D341Med (cell line): Measurements from ENCODE around the gene TRPM2.
A peak's percentile ranks its signal among the peaks of the same experiment; 100 is the strongest.
"Not testable (repeated sequence)": the region's sequence is repeated elsewhere in the genome, so short reads cannot be mapped to it uniquely, and the experiment has no call there.

Experiments used
- DNase-seq: peaks from one replicate; pipeline ENCODE4 v3.0.0; 2012; ENCODE audit warnings: low spot score

Gene TRPM2

DNA sequence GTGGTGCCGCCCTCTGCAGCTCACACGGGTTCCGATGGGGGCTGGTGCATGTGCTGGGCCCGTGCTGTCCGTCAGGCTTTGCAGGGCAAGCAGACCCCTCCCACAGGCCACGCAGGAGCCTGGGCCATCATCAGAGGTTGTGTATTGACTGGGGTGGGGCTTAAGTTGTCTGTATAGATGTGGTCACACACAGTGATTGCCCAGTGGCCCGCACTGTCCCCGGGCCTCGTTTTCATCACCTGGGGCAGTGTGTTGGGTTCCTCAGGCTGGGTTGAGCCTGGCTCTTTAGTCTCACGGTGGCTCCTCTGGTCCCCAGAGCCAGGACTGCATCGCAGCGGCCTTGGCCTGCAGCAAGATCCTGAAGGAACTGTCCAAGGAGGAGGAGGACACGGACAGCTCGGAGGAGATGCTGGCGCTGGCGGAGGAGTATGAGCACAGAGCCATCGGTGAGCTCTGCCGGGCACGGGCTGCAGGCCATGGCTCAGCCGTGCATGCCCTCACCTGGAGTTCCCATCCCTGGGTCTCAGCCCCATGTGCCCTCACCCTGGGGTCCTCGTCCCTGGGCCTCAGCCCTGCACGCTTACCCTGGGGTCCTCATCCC is 44.1 kb downstream of the TRPM2 start:
- DNase-seq = peak; percentile 25

DNA sequence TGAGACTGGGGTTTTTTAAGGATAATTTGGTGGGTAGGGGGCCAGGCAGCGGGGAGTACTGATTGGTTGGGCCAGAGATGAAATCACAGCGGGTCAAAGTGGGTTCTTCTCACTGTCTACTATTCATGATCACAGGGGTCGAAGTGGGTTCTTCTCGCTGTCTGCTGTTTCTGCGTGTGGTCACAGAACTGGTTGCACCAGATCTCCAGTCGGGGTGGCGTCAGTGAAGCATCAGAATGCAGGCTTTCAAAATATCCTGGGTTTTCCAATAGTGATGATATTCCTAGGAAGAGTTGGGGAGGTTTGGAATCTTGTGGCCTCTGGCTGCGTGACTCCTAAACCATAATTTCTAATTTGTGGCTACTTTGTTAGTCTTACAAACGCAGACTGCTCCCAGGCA is 45.1 kb downstream of the TRPM2 start:
- no peak for DNase-seq

DNA sequence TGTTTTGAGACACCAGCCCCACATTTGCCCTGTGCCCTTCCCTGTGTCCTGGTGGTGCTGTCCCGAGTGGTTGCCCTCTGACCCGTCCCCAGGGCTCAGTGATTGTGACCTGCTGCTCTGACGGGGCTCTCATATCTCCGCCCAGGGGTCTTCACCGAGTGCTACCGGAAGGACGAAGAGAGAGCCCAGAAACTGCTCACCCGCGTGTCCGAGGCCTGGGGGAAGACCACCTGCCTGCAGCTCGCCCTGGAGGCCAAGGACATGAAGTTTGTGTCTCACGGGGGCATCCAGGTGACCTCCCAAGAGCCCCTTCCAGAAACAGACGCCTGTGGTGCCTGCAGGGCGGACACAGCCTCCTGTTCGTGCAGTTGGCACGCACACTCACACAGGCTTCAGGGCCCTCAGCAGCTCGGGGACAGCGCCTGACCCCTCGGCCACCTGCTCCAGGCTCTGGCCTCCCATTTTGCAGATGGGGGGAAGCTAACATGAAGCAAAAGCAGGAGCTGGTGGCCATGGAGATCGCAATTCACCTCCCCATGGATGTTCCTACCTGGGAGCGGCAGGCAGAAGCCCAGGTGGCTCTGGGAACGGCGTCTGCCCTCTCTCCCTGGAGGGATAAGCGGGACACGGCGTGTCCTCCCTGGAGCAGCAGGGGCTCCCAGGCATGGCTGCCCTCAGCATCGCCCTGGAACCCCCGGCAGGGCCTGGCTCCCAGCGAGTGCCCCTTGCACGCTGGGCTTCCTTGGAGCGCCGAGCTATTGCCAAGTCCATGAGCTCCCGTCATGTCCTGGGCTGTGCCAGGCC is 45.9 kb downstream of the TRPM2 start:
- peak; percentile 24 for DNase-seq

DNA sequence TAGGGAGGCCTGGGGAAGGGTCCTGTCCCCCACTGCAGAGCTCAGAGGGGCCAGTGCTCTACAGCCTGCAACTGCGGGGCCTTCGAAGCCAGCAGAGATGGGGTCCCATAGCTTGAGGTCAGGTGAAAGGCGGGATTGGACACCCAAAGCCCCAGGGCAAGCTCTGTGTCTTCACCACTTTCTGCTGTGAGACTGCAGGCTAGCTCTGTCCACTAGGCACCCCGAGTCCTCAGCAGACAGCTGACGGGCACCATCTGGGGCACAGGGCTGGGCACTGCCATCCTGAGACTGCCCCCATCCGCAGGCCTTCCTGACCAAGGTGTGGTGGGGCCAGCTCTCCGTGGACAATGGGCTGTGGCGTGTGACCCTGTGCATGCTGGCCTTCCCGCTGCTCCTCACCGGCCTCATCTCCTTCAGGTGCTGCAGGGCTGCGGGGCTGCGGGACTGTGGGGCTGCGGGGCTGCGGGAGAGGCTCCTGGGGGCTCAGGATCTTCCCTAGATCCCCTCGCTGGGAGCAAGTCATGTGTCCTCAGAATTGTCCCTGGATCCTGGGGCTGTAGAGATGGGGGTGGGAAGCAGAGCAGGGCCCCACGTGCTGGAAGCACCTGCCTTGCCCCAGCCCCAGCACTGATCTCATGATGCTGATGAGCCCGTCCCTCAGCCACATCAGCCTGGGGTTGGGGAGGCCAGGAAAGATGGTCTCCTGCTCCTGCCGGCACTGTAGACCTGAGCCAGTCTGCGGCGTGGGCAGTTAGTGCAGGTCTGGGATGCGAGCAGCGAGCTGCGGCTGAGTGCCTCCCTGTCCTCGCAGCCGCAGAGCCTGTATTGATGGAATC is 46.8 kb downstream of the TRPM2 start:
- DNase-seq = peak; percentile 26

DNA sequence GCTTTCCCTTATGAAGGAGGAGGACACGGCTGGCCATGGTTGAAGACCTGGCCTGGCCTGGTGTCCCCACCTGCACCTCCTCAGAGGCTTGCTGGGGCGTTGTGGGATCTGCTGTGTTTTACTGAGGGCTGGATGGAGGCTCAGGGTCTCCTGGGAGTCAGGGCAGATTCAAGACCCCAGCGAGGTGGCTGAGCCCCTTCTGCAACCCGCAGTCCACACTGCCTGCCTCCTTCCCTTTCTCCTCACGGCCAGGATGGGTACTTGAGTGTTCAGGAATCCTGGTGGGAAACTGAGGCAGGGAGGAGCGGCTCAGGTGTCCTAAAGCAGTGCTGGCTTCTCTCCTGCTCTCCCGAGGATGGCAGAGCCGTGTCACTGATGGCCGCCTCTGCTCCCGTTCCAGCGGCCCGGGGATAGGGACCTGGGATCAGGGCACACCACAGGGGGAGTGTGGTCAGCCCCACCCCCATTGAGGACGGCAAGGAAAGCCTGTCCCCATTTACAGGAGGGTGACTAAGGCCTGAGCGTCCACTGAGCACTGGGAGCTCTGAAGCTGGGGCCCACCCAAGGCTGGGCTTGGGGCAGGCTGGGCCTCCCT is 47.5 kb downstream of the TRPM2 start:
- DNase-seq = no peak

DNA sequence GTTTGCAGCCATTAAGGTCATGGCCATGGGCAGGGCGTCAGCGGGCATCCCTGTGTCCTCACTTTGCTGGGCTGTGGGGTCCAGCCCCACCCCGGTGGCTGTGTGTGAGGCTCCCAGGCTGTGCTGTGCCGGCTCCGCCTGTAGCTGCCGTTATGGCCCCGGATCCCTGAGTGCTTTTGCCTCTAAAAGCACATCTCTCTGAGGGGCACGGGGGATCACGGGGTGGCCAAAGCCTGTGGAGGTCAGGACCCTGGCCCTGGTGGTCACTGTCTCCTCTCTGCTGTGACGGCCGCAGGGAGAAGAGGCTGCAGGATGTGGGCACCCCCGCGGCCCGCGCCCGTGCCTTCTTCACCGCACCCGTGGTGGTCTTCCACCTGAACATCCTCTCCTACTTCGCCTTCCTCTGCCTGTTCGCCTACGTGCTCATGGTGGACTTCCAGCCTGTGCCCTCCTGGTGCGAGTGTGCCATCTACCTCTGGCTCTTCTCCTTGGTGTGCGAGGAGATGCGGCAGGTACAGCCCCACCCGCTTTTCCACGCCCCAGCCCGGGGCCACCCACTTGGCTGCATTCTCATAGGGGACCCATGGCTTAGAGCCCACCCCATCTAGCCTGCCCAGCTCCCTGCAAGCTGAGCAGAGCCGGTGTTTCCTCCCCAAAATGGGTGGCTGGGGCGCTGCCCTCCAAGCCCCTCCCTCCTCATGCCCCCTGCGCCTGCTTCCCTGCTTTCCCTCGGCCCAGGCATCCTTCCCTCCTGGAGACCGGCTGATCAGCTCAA is 48.2 kb downstream of the TRPM2 start:
- peak; percentile 25 for DNase-seq

DNA sequence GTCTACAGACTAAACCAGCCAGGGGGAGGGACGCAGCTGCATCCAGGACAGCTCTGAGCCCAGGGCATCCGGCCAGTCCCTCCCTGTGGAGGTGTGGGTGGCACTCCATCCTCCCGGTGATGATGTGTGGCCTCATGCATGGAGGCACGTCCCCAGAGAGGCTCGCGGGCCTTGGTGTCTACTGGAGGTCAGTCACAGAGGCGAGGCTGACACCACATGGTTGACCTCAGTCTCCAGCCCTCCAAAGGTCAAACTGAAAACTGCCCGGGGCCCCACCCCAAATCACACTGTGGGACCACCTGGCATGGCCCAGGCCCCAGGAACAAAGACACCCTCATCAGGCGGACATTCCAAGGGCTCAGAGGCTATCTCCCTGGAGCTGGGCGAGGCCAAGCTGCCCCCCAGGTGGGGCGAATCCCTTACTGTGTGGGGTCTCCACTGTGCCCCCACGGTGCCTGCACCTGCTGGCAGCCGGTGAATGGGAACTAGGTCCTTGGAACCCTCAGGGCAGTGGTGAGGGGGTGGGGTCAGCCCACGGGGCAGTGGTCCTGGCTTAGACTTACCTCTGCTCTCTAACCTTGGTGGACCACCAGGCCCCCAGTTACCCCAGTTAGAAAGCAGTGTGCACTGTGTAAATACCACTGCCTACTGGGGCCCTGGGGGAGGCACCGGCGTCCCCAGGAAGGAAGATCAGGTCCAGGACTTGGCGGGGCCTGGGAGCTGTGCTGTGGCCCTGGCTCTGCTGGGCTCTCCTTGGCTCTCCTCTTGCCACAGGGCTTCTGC is 49.1 kb downstream of the TRPM2 start:
- peak; percentile 21 for DNase-seq

DNA sequence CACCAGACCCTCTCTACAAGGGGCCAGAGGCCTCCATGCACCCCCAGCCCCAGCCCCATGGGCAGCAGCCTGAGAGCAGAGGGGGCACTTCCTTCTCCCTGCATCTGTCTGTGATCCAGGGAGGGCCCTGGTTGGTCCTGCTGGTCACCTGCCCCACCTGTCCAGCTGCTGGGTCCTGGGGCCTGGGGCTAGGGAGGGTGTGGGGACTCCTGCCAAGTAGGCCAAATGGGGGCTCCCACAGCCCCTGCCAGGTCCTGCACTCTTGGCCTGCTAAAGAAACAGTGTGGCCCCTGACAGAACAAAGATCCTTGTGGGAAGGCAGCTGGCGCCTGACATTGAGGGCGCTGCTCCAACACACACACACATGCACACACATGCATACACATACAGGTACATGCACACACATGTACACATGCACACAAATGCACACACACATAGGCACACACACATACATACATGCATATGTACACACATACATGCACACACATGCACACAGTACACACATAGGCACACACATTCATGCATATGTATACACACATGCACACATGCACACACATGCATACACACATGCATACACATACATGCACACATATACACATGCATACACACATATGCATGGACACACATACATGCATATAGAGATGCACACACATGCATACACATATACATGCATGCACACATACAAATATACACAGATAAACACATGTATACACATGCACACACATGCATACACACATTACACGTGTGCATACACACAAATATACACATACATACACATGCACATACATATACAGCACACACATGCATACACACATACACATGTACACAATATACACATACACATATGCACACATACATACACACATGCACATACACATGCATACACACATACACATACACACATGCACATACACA is 49.9 kb downstream of the TRPM2 start:
- no peak for DNase-seq

DNA sequence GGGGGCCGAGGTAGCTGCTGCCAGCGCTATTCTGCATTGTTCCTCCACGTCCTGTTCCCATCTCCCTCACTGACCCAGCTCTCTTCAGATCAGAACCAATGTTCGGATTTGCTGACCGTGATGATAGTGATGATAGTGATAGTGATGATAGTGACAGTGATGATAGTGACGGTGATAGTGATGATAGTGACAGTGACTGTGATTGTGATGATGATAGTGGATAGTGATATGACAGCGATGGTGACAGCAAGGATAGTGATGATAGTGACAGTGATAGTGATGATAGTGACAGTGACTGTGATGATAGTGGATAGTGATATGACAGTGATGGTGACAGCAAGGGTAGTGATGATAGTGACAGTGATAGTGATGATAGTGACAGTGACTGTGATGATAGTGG is 51.1 kb downstream of the TRPM2 start:
- DNase-seq = not testable (repeated sequence)

DNA sequence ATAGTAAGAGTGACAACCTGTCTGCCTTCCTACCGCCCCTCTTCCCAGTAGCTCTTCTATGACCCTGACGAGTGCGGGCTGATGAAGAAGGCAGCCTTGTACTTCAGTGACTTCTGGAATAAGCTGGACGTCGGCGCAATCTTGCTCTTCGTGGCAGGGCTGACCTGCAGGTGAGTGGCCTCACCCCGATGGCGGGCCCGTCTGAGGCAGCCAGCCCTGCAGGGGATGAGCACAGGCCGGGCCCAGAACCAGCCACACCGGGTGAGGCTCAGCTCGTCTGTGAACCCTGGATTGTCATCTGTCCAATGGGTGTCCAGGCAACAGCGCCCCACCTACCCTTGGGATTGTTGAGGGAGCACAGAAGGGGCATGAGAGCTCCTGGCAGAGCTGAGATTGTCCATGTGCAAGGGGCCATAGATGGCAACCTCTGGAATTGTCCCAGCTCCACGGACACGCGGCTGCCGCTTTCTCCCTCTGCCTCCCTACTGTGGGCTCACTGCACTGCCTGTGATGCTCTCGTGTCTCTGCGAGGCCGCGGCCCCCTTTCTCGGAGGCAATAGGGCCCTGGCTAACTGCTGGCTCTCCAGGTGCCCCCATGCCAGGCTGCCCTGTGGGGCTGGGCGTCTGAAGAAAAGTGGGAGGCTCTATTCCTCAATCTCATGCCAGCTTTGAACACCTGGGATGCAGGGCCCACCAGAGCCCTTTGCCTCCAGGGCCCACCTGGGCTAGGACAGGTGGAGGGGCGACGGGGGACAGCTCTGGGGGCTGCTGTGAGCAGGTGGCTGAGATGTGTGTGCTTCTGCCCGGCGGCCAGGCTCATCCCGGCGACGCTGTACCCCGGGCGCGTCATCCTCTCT is 51.9 kb downstream of the TRPM2 start:
- peak; percentile 15 for DNase-seq

DNA sequence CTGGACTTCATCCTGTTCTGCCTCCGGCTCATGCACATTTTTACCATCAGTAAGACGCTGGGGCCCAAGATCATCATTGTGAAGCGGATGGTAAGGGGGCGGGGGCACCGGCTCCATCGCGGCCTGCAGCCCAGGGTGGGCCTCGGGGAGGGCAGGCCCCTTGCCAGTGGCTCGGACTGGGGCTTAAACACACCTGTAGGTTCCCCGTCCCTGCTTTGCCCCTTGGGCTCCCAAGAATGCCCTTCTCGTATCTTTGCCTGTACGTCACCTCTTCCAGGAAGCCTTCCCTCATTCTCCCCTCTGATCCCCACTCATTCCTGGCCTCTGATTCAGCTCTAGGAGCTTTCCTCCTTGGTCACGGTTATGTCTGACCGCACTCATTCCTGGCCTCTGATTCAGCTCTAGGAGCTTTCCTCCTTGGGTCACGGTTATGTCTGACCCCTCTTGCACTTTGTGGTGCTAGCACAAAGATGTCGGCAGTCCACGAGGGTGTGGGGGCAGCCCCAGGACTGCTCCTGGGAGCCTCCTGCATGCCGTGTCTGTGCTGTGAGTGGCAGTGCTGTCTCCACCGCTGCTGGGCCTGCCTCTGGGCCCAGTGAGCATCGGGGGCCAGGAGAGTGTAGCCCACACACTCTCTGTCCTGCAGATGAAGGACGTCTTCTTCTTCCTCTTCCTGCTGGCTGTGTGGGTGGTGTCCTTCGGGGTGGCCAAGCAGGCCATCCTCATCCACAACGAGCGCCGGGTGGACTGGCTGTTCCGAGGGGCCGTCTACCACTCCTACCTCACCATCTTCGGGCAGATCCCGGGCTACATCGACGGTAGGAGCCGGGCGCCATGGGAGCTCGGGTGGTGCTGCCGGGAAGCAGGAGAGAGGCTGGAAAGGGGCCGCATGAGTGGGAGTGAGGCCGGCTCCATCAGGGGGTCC is 52.8 kb downstream of the TRPM2 start:
- peak; percentile 26 for DNase-seq

DNA sequence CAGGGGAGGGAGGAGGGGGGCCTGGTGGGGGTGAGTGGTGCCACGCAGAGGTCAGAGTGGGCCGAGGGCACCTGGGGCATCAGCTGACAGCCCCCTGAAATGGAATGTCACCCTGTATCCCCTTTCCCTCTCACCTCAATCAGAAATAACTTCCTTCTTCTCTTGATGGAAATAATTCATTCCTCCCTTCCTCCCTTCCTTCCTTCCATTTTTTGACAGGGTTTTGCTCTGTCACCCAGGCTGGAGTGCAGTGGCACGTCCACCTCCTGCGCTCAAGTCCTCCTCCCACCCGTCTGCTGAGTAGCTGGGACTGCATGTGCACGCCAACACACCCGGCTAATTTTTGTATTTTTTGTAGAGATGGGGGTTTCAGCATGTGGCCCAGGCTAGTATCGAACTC is 53.5 kb downstream of the TRPM2 start:
- DNase-seq = no peak

DNA sequence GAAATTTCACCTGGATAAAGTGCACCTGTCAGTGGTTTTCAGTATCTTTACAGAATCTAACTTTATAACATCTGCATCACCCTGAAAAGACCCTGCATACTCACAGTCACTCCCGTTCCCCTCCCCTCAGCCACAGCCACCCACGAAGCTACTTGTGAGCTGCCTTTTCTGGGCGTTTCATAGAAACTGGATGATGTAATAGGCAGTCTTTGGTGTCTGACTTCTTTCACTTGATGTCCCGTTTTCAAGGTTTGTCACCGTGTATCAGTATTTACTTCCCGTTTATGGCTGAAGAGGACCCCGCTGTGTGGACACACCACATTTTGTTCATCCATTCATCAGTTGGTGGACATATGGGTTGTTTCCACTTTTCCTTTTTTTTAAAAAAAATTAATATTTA is 54.1 kb downstream of the TRPM2 start:
- DNase-seq = no peak

DNA sequence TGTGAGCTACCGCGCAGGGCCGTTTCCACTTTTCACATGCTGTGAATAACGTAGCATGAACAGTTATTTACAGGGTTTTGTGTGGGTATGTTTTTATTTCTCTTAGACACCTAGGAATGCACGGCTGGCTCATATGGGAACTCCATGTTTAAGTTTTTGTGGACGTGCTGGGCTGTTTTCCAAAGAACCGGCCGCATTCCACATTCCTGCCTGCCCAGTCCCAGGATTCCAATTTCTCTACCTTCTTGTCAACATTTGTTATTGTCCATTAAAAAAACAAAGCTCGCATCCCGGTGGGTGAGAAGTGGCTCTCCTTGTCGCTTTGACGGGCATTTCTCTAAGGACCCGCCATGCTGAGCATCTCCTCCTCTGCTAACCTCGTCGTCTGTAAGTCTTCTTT is 54.8 kb downstream of the TRPM2 start:
- no peak for DNase-seq

DNA sequence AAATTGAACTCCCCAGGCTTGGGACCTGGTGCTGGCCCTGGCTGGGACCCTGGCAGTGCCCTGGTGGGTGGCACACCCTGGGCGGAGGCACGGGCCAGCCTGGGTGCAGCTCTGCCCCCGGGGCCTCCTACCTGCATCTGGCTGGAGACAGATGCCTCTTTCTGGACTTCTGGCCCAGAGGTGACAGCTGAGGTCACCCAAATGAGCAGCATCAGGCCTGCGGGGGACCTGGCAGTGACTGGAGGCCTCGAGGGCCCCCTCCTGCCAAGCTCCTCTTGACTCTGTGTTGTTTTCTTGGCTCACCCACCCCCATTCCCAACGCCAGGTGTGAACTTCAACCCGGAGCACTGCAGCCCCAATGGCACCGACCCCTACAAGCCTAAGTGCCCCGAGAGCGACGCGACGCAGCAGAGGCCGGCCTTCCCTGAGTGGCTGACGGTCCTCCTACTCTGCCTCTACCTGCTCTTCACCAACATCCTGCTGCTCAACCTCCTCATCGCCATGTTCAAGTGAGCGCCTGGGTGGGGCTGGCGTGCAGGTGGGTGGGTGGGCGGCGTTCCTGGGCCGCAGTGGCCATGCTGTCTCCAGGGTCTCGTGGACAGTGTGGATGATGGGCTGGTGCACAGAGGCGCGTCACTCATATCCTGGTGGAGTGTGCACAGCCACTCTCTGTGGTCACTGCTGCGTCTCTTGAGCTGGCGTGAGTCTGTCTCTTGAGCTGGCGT is 60.3 kb downstream of the TRPM2 start:
- peak; percentile 17 for DNase-seq

DNA sequence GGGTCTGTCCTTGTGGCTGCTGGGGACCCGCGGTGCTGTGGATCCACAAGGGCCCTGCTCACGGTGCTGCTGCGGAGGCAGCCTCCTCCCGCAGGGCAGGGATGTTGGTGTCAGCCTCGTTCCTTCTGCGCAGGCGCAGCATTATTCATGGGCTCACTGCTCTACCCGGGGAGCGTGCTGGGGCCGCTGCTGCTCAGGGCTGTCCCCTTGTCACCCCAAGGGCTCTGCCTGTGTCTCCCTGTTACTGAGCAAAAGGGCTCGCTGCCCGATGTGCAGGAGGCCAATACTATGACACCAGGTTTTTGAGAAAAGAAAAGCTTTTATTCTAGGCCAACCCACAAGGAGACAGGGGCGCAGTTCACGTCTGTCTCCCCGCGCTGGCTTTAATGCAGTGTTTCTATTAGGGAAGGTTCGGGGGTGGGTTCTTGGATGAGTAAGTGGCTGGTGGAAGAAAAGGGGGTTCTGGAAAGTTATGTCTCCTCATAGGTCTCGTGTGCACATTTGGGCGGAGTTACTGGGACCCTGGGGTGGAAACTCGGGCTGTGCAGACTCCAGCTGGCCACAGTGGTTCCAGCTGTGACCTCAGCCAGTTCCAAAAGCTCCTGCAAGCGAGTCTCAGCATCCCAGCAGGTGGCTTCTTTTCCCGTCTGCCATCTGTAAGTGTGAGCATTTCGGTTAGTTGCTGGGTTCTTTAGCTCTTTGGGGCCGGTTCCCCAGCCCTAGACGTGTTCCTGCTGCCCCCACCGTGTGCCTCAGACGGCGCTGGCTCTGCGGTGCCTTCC is 61.1 kb downstream of the TRPM2 start:
- no peak for DNase-seq
